Measurements from ENCODE around the gene MAP3K15. TPM values are rescaled to one million over a fixed set of nuclear protein-coding genes. Genes with fewer than 3 reads are reported as not detected.

Gene MAP3K15
- total RNA-seq, 1 donor from 2014 or later: 0.37 TPM

DNA sequence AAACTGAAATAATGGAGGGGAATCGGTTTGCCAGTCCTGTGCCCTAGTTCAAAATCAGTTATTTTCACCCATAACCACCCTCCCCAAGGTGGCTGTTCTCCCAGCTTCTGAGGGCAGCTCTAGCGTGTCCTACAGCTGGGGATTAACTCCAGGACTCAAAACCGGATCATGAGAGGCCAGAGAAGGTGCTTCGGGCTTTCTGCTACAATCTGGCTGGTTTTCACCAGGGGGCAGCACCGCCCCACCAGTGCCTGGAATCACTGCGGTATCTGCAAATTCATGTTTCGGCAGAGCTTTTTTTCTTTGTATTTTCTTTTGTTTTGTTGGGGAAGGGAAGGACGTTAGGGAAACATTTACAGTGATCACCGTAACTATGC, 143.2 kb downstream of the MAP3K15 start:
- peak overlapping the region; percentile 87 for H3K4me3 Mint-ChIP-seq
- intact Hi-C loops (cut with micrococcal nuclease): loop anchor here (1.0 to 10.0 kb wide), 3 partner anchors 143 to 695 kb away; partner anchors contain the start of gene MAP3K15
- H3K27ac Mint-ChIP-seq: no peak overlapping the region
- H3K36me3 Mint-ChIP-seq (ENCODE audit: low read depth): no peaks in the 10 kb centered on the region
- DNase-seq: peak; percentile 88
- H3K27me3 Mint-ChIP-seq: peaks cover 2% of the 10 kb centered on the region
- H3K9me3 Mint-ChIP-seq: no peaks in the 10 kb centered on the region
- peaks cover 6% of the 10 kb centered on the region for H3K4me1 Mint-ChIP-seq

DNA sequence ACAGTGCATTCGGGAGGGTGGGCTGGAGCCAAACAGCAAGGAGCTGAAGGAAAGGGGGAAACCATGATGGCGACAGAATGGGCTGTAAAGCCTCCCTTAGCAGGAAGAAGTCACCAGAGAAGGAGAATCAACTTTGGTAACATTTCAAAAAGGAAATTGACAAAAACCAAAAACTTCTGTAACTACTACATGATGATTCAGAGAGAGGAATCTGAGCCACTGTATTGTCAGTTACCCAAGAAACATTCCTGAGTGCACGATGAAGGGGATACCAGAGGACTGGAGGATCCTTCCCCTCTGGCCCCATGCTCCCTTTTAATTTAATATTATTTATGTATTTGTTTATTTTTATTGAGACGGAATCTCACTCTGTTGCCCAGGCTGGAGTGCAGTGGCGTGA, 145.2 kb downstream of the MAP3K15 start:
- Mint-ChIP-seq H3K4me1 (peaks cover 6% of the 10 kb centered on the region), H3K4me3 (no peak overlapping the region), H3K36me3 (ENCODE audit: low read depth) (peaks cover 10% of the 10 kb centered on the region), H3K27me3 (peaks cover 2% of the 10 kb centered on the region), H3K27ac (no peak overlapping the region), H3K9me3 (no peaks in the 10 kb centered on the region)
- intact Hi-C loops (cut with micrococcal nuclease): loop anchor here (5.0 to 10.0 kb wide), 2 partner anchors 525 to 697 kb away; no protein-coding TSS in a partner anchor
- DNase-seq: no peak

DNA sequence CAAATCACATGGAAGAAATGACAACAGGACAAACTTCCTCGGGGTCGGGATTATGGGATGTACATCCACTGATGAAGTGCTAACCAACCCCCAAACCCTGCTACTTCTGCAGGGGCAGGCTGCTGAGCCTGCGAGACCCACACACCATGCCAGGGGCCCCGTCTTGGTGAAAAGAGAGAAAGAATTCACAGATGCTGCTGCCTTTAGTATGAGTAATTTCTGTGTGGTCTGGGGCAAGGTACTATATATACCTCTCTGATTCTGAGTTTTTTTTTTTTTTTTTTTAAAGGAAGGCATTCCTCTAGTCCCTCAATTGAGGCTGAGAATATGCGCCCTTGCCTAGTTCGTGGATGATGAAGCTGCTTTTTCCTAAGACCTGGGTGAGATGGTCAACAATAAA, 146.7 kb downstream of the MAP3K15 start:
- H3K27me3 Mint-ChIP-seq: peaks cover 2% of the 10 kb centered on the region

GRCh38 chrX:19361701-19362100, 153.6 kb downstream of the MAP3K15 start:
- Mint-ChIP-seq H3K4me3 (no peak overlapping the region), H3K9me3 (no peaks in the 10 kb centered on the region), H3K4me1 (no peaks in the 10 kb centered on the region), H3K36me3 (ENCODE audit: low read depth) (peaks cover 36% of the 10 kb centered on the region), H3K27ac (no peak overlapping the region), H3K27me3 (no peaks in the 10 kb centered on the region)
- intact Hi-C loops (cut with micrococcal nuclease): no loop called here
- DNase-seq: no peak

More for the DNA sequence above, 146.7 kb downstream of the MAP3K15 start:
- Mint-ChIP-seq H3K36me3 (ENCODE audit: low read depth) (peaks cover 13% of the 10 kb centered on the region), H3K9me3 (no peaks in the 10 kb centered on the region), H3K4me1 (peaks cover 6% of the 10 kb centered on the region), H3K27ac (no peak overlapping the region), H3K4me3 (no peak overlapping the region)
- intact Hi-C loops (cut with micrococcal nuclease): no loop called here
- no peak for DNase-seq

- Mint-ChIP-seq H3K4me1 (no peaks in the 10 kb centered on the region), H3K9me3 (no peaks in the 10 kb centered on the region), H3K36me3 (ENCODE audit: low read depth) (peaks cover 39% of the 10 kb centered on the region), H3K27ac (no peak overlapping the region), H3K27me3 (no peaks in the 10 kb centered on the region), H3K4me3 (no peak overlapping the region)
- intact Hi-C loops (cut with micrococcal nuclease): no loop called here
- DNase-seq: no peak
Observed at GRCh38 chrX:19360903-19361302, 154.4 kb downstream of the MAP3K15 start.

GRCh38 chrX:19358521-19358920, 156.8 kb downstream of the MAP3K15 start:
- Mint-ChIP-seq H3K4me1 (no peaks in the 10 kb centered on the region), H3K9me3 (no peaks in the 10 kb centered on the region), H3K36me3 (ENCODE audit: low read depth) (peaks cover 40% of the 10 kb centered on the region), H3K4me3 (no peak overlapping the region), H3K27ac (no peak overlapping the region), H3K27me3 (no peaks in the 10 kb centered on the region)
- intact Hi-C loops (cut with micrococcal nuclease): no loop called here
- DNase-seq: no peak

- no peak for DNase-seq
- Mint-ChIP-seq H3K27ac (no peak overlapping the region), H3K4me1 (peaks cover 8% of the 10 kb centered on the region), H3K9me3 (no peaks in the 10 kb centered on the region), H3K27me3 (no peaks in the 10 kb centered on the region), H3K36me3 (ENCODE audit: low read depth) (peaks cover 57% of the 10 kb centered on the region), H3K4me3 (no peak overlapping the region)
- intact Hi-C loops (cut with micrococcal nuclease): no loop called here
Observed at GRCh38 chrX:19354625-19355024, 160.7 kb downstream of the MAP3K15 start.

DNA sequence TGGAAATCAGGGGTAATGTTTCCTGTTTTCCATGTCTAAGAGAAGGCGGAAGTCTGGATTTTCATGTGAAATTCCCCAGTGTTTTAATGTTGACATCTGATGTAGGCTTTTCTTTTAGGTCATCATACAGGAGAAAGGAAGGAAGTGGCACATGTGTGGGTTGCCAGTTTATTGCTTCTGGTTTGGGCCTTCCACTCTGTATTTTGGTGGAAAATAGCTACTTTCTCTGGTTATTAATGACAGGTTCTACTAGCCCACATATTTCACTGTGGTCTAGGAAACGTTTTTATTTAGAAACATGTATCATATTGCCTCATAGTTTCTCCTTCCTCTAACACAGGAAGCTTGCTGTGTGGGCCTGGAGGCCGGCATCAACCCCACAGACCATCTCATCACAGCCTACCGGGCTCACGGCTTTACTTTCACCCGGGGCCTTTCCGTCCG, 164.3 kb downstream of the MAP3K15 start:
- no peak overlapping the region for H3K4me3 Mint-ChIP-seq

DNA sequence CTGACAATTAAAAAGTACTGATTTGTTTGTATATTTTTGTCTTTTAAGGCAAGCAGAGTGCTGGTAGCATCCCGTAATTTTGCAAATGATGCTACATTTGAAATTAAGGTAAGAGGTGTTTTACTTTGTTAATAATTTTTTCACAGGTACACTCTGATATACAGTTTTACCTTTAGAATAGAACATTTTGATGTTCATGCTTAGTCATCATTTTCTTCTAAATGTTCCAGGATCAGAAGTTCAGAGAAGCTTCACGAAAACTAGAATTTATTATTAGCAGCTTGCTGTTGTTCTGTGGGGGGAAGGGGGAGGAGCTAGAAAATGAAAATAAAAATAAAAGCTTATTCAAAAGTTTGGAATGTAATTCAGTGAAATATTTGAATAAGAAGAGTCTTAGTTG, 166.0 kb downstream of the MAP3K15 start:
- intact Hi-C loops (cut with micrococcal nuclease): loop anchor here (10.0 kb wide), 1 partner anchor 646 kb away; the partner anchor contains the start of gene BCLAF3
- no peak for DNase-seq
- Mint-ChIP-seq H3K27ac (no peak overlapping the region), H3K4me1 (peaks cover 14% of the 10 kb centered on the region), H3K9me3 (no peaks in the 10 kb centered on the region), H3K4me3 (no peak overlapping the region), H3K36me3 (ENCODE audit: low read depth) (peaks cover 31% of the 10 kb centered on the region), H3K27me3 (no peaks in the 10 kb centered on the region)

More for the DNA sequence above, 164.3 kb downstream of the MAP3K15 start:
- Mint-ChIP-seq H3K4me1 (peaks cover 14% of the 10 kb centered on the region), H3K27ac (peak overlapping the region; percentile 71), H3K9me3 (no peaks in the 10 kb centered on the region), H3K27me3 (no peaks in the 10 kb centered on the region), H3K36me3 (ENCODE audit: low read depth) (peaks cover 39% of the 10 kb centered on the region)
- intact Hi-C loops (cut with micrococcal nuclease): no loop called here
- DNase-seq: no peak

DNA sequence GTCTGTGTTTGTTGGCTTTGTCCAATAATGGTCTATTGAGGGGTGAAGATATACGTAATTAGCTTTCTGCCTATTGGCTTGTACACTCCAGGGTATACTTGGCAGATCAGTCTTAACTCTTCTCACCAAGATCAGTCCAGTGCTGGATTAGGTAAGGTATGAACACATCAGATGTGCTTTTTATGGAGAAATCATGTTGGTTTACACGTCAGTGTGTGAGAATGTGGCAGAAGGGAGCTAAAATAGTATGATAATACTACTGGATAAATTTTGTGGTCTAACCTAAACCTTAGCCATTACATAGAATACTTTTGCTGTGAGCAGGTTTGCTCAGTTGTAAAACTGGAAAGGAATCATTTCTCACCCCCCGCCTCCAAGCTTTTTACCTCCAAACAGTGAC, 167.4 kb downstream of the MAP3K15 start:
- Mint-ChIP-seq H3K9me3 (no peaks in the 10 kb centered on the region), H3K4me3 (no peak overlapping the region), H3K27me3 (no peaks in the 10 kb centered on the region), H3K4me1 (peaks cover 16% of the 10 kb centered on the region), H3K27ac (no peak overlapping the region), H3K36me3 (ENCODE audit: low read depth) (peaks cover 24% of the 10 kb centered on the region)
- DNase-seq: no peak
- intact Hi-C loops (cut with micrococcal nuclease): loop anchor here (10.0 kb wide), 1 partner anchor 647 kb away; the partner anchor contains the start of gene BCLAF3

DNA sequence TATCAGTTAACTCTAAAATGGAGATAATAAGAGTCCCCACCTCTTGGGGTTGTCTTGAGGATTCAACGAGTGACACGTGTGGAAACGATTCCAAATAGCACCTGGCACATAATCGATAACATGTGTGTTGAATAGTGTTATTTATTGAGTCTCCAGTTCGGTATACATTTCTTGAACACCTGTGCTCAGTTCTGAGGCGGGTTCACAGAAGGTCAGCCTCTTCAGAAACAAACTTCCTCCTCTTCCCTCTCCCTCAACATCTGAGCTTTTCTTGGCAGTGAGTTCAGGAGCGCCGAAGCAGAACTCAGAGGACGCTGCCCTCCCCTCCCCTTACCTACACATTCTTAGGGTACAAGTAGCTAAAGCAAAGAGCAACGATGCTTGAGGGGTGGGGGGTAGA, 170.6 kb downstream of the MAP3K15 start:
- Mint-ChIP-seq H3K4me3 (peak overlapping the region; percentile 87), H3K36me3 (ENCODE audit: low read depth) (peaks cover 6% of the 10 kb centered on the region), H3K27ac (peak overlapping the region; percentile 77), H3K4me1 (peaks cover 8% of the 10 kb centered on the region), H3K9me3 (no peaks in the 10 kb centered on the region), H3K27me3 (no peaks in the 10 kb centered on the region)
- DNase-seq: no peak
- intact Hi-C loops (cut with micrococcal nuclease): loop anchor here (5.0 to 10.0 kb wide), 2 partner anchors 650 to 1607 kb away; partner anchors contain the start of genes BCLAF3 and SCML1

DNA sequence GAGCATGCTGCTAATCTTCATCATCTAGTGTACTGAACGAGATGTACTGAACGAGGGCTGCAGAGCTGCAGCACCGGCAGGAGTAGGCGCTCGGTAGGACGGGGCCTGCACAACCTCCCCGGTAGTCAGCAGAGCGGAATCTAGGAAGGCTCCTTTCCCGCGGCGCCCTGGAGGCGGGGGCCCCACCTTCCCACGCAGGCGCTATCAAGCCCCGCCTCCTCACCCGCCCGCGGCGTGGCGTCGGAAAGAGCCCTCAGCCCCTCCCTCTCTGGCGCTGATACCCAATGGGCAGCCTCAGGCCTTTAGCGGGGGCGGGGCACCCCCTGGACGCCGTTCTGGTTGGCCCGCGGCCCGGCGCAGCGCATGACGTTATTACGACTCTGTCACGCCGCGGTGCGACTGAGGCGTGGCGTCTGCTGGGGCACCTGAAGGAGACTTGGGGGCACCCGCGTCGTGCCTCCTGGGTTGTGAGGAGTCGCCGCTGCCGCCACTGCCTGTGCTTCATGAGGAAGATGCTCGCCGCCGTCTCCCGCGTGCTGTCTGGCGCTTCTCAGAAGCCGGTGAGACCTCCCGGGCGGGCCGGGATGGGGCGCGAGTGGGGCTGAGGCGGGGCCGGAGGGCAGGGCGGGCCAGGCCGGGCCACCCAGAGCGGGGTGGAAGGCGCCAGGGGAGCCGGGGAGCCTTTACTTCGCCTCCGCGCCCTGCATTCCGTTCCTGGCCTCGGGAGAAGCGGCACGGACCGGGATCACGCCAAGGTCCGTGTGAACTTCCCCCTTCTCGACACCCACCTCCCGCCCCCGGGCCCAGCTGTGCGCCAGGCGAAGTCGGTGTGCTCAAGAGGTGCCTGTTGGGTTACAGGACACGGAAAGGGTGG, 171.5 kb downstream of the MAP3K15 start, which contains the start of gene PDHA1:
Gene PDHA1, plus strand, starts transcription at position 393 of the 874 bp plus-strand sequence. Its CDS starts 111 bp downstream, at position 504.
- peaks cover 8% of the 10 kb centered on the region for H3K4me1 Mint-ChIP-seq
- H3K36me3 Mint-ChIP-seq (ENCODE audit: low read depth): peaks cover 4% of the 10 kb centered on the region
- intact Hi-C loops (cut with micrococcal nuclease): loop anchor here (1.0 to 10.0 kb wide), 3 partner anchors 359 to 1606 kb away; partner anchors contain the start of genes BCLAF3, PHKA2 and SCML1
- H3K27me3 Mint-ChIP-seq: no peaks in the 10 kb centered on the region
- peak within 1 kb of the TSS; percentile 87 for H3K4me3 Mint-ChIP-seq
- DNase-seq: peak; percentile 97
- H3K27ac Mint-ChIP-seq: peak within 1 kb of the TSS; percentile 77
- H3K9me3 Mint-ChIP-seq: no peaks in the 10 kb centered on the region

- Mint-ChIP-seq H3K9me3 (no peaks in the 10 kb centered on the region), H3K27me3 (no peaks in the 10 kb centered on the region), H3K4me3 (peak overlapping the region; percentile 87), H3K36me3 (ENCODE audit: low read depth) (peaks cover 4% of the 10 kb centered on the region), H3K4me1 (peaks cover 8% of the 10 kb centered on the region), H3K27ac (peak overlapping the region; percentile 77)
- intact Hi-C loops (cut with micrococcal nuclease): loop anchor here (1.0 to 10.0 kb wide), 3 partner anchors 359 to 1606 kb away; partner anchors contain the start of genes BCLAF3, PHKA2 and SCML1
- DNase-seq: no peak
Observed at GRCh38 chrX:19343085-19343534, 172.2 kb downstream of the MAP3K15 start.

All from activated CD4-positive, alpha-beta T cell treated with anti-CD3 and anti-CD28 coated beads, Interleukin-2, amount 10 ng/mL, durations not matched to agents 24 days and 14 days (primary cell).